Neutrophil (primary cell): ENCODE results near the gene VWF.

Experiments used
- H3K27ac ChIP-seq: fragments of 200-600 bp; sonication (generic); 2 replicates; pipeline ENCODE4 v1.5.1; 2016; ENCODE audit warnings: mild to moderate bottlenecking, moderate library complexity
- H3K27me3 ChIP-seq: fragments of 200-600 bp; sonication (generic); 2 replicates; pipeline ENCODE4 v1.6.0; 2016; ENCODE audit warnings: mild to moderate bottlenecking
- H3K36me3 ChIP-seq: fragments of 200-600 bp; sonication (generic); 2 replicates; pipeline ENCODE4 v1.5.1; 2017
- H3K4me1 ChIP-seq, 2 experiments: fragments of 200-600 bp in 1 of 2; sonication (generic) in 1 of 2; 1 replicate in 1 of 2; 2 replicates in 1 of 2; pipeline versions ENCODE4 v1.5.1 to v1.6.1; 2013 to 2016; ENCODE audit warnings: low read depth in 1 of 2, low read length in 1 of 2, mild to moderate bottlenecking in 1 of 2, moderate library complexity in 1 of 2; ENCODE audit not compliant: control insufficient read depth in 1 of 2, insufficient read depth in 1 of 2
- H3K4me3 ChIP-seq, 2 experiments: fragments of 200-600 bp in 1 of 2; sonication (generic) in 1 of 2; 1 replicate in 1 of 2; 2 replicates in 1 of 2; pipeline ENCODE4 v1.5.1; 2013 to 2016; ENCODE audit warnings: low read depth in 1 of 2, low read length in 1 of 2, mild to moderate bottlenecking in 1 of 2, moderate library complexity in 1 of 2
- H3K9me3 ChIP-seq: fragments of 200-600 bp; sonication (generic); 2 replicates; pipeline ENCODE4 v1.5.1; 2016
- CTCF ChIP-seq: fragments of 200-600 bp; sonication (generic); IDR thresholded peaks from 2 replicates; pipeline ENCODE4 v1.5.1; 2016; ENCODE audit warnings: antibody characterized with exemption

The VWF gene

GRCh38 chr12:6140651-6141447 is 16.4 kb upstream of the VWF start:
- no peaks in the 10 kb centered on the region for H3K36me3 ChIP-seq
- H3K4me1 ChIP-seq = peaks cover 62% of the 10 kb centered on the region in 2 experiments
- no peaks in the 10 kb centered on the region for H3K27me3 ChIP-seq
- H3K9me3 ChIP-seq = no peaks in the 10 kb centered on the region
- peak overlapping the region; percentile 20 to 30 for H3K4me3 ChIP-seq
- TF ChIP-seq CTCF = peak; percentile 43
- peak overlapping the region; percentile 97 for H3K27ac ChIP-seq

GRCh38 chr12:6135071-6135470 is 10.6 kb upstream of the VWF start:
- H3K4me1 ChIP-seq = peaks cover 21 to 24% of the 10 kb centered on the region in 2 experiments
- H3K36me3 ChIP-seq = no peaks in the 10 kb centered on the region
- no peak for TF ChIP-seq CTCF
- no peaks in the 10 kb centered on the region for H3K27me3 ChIP-seq
- no peaks in the 10 kb centered on the region for H3K9me3 ChIP-seq
- no peak overlapping the region for H3K27ac ChIP-seq
- no peak overlapping the region for H3K4me3 ChIP-seq

GRCh38 chr12:6133642-6134041 is 9.2 kb upstream of the VWF start:
- Histone ChIP-seq H3K4me3 (no peak overlapping the region), H3K27me3 (no peaks in the 10 kb centered on the region), H3K4me1 (peaks cover 7 to 10% of the 10 kb centered on the region in 2 experiments), H3K9me3 (no peaks in the 10 kb centered on the region), H3K27ac (no peak overlapping the region), H3K36me3 (no peaks in the 10 kb centered on the region)
- TF ChIP-seq CTCF = no peak

GRCh38 chr12:6132496-6132895 is 8.0 kb upstream of the VWF start:
- no peak for TF ChIP-seq CTCF
- H3K27ac ChIP-seq = no peak overlapping the region
- no peaks in the 10 kb centered on the region for H3K9me3 ChIP-seq
- no peaks in the 10 kb centered on the region for H3K4me1 ChIP-seq
- H3K36me3 ChIP-seq = no peaks in the 10 kb centered on the region
- H3K4me3 ChIP-seq = no peak overlapping the region
- H3K27me3 ChIP-seq = no peaks in the 10 kb centered on the region

- Histone ChIP-seq H3K9me3 (no peaks in the 10 kb centered on the region), H3K4me3 (no peak overlapping the region), H3K27ac (no peak overlapping the region), H3K4me1 (no peaks in the 10 kb centered on the region), H3K27me3 (no peaks in the 10 kb centered on the region), H3K36me3 (no peaks in the 10 kb centered on the region)
- TF ChIP-seq CTCF = no peak
Observed at GRCh38 chr12:6125310-6125608, 789 bp upstream of the VWF start.
